IPS-NIHi7 (cell line): ENCODE measurements around the gene FAM3B.
"Not testable (repeated sequence)": the region's sequence is repeated elsewhere in the genome, so short reads cannot be mapped to it uniquely, and the experiment has no call there.

ENCODE experiments used
- DNase-seq: peaks from one replicate; pipeline ENCODE4 v3.0.0; 2012; ENCODE audit warnings: mixed read lengths; ENCODE audit errors: extremely low spot score

FAM3B gene

DNA sequence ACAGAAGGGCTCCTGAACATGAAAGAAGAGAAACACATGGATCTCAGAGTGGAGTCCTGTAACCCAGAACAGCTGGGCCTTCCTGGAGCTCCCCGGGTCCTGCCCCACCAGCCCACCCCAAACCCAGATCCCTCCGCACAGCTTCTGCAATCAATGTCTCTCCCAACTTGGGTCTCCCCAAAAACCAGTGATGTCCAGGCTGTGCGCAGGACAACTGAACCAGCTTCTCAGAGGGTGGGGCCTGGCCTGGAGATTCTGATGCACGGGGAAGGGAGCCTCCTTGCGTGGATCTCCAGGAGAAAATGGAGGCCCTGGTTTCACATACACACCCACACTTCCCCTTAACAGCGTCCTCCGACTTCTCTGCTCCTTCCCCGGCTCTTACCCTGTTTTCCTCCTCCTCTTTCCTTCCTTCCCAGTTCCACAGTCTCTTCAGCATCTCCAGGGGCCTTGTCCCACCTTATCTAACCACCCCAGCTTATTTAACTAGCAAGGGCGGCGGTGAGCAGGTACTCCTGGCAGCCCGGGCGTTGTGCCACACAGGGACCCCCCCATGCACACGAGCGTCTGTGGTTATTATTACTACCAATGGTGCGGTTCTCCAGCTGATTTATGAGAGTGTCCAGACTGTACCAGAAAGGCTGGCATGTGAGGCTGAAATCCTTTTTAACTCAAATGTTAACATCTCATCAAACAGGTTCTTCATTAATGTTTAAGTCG lies 34.0 kb downstream of the FAM3B start:
- peak; percentile 4 for DNase-seq

GRCh38 chr21:41357546-41357945 lies 40.9 kb downstream of the FAM3B start:
- DNase-seq = no peak

- DNase-seq = no peak
Observed at GRCh38 chr21:41358193-41359166, 41.9 kb downstream of the FAM3B start.

DNA sequence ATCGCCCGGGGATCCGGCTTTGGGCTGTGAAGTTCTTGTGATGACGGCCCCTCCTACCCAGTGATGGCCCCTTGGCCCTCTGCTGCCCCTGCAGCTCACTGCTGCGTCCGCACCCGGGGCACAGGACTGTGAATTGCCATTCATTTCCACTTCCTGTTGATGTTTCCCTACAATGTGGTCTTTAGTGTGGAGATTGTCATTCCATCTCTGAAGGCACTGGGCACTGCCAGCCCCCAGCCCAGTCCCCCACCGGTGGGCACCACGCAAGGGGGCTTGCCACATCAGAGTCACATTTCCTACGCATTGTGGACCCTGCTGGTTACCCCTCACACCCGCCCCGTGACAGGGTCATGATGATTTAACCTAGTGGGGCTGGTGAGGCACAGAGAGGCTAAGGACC lies 42.7 kb downstream of the FAM3B start:
- peak; percentile 61 for DNase-seq

GRCh38 chr21:41359754-41360071 lies 43.1 kb downstream of the FAM3B start:
- DNase-seq = not testable (repeated sequence)

DNA sequence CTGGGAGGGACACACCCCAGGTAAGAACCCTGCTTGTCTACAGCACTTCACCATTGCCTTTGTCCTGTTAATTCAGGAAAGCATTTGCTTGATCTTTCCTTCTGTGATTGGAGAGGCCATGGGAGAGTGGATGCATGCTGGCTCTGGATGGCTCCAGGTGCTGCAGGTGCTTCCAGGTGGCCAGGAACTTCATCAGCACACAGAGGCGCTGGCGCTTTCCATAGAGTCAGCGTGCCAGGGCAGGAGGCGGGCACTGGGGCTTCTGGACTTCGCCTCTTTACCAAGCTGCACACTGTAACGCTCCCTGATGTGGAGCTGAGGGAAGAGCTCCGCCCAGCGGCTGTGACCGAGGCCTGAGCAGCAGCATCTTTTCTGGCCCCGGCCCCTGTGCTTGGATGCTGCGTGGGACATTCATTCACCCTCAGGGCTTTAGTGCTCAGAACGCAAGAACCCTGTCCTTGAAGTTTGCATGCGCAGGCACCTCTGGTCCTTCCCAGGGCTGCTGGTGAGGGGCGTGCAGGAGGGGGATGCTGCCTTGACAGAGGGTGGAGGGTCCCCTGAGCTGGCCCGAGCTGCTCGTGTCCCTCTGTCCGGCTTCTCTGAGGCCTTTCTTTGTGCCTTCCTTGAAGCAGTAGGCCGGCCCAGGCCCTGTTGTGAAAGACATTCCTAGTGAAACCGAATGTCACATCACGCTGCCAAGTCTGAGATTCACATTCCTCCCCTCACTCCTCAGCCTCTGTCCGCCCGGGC lies 43.6 kb downstream of the FAM3B start:
- peak; percentile 38 for DNase-seq

DNA sequence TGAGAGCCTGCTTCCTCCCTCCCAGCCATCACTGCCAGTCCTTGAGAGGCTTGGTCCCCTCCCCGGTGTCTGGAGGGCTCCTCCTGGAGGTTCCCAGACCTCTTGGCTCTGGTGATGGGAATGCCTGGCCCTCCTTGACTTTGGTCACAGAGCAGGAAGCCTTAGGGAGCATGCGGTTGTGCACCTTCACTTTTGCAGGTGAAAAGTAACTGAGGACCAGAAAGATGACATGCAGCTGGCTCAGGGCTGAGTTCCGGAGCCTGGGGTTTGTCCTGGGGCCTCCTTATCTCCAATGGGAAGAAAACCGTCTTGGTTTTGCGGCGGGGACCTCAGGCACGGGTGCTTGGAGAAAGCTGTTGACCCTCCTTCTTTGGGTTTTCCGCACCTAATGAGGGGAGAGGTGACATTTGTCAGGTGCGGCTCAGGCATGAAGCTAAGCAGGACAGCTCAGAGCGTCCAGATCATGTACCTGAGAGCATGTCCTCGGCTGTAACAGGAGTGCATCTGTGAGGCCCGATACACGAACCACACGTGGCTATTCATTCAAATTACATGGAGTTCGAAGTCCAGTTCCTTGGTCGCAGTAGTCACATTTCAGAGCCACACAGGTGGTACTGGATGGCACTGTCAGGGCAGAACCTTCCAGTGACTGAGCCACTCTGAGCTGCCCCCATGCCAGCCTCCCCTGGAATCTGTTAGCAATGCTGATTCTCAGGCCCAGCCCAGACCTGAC lies 44.6 kb downstream of the FAM3B start:
- DNase-seq = no peak

DNA sequence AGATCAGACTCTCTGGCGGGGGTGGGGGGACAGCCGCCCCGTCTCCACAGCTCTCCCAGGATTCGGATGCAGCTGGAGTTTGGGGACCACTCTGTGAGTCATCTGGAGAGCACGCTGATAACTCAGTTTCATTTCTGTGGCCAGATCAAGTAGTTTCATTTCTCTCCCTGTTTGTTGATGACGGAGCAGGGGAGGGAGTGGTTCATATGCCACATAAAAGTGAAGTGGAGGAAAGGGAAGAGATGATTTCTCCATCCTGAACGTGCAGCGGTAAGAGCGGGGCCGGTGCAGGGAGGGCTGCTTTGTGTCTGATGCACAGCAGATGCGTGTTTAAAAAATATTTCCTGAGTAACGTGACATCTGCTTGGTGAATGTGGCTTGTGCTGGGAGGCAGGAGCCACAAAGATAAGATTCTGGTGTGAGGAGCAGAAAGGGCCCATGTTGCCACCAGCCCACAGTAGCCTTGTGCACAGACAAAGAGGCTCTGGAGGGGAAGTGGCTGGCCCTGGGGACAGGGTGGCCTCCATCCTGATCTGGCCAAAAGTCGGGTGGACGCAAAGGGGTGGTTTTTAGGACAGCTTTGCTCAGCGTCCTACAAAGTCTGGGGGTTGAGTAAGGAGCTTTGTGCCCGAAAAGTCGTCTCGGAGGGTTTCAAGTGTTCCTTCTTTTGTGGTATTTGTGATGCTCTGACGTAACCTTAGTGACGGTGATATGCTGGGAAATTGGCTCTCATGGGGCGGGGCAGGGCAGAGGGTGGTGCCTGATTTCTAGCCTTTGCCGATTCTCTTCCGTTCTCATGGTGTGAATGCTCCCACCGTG lies 45.4 kb downstream of the FAM3B start, which contains the start of gene MX2:
Gene MX2, plus strand, starts transcription at position 242 of the 819 bp plus-strand sequence. CDS start 14,880 bp downstream, outside the sequence.
- DNase-seq = no peak

- DNase-seq = no peak
Observed at GRCh38 chr21:41362605-41363369, 46.2 kb downstream of the FAM3B start.

- DNase-seq = no peak
Observed at GRCh38 chr21:41363370-41364270, 47.0 kb downstream of the FAM3B start.

DNA sequence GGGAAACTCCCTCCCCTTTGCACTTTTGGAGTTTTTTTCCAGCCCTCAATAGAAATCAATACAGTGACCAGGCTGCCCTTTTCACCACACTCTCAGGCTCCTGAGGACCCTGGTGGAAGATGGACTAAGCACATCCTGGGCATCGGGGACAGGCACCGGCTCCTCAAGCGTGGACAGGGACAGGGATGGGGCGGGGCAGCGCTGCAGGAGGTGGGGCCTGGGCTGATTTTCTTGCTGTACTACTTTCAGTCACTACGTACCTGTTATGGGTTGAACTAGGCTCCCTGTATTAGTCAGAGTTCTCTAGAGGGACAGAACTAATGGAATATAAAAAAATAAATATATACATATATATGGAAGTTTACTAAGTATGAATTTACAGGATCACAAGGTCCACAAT lies 47.7 kb downstream of the FAM3B start:
- DNase-seq = no peak

DNA sequence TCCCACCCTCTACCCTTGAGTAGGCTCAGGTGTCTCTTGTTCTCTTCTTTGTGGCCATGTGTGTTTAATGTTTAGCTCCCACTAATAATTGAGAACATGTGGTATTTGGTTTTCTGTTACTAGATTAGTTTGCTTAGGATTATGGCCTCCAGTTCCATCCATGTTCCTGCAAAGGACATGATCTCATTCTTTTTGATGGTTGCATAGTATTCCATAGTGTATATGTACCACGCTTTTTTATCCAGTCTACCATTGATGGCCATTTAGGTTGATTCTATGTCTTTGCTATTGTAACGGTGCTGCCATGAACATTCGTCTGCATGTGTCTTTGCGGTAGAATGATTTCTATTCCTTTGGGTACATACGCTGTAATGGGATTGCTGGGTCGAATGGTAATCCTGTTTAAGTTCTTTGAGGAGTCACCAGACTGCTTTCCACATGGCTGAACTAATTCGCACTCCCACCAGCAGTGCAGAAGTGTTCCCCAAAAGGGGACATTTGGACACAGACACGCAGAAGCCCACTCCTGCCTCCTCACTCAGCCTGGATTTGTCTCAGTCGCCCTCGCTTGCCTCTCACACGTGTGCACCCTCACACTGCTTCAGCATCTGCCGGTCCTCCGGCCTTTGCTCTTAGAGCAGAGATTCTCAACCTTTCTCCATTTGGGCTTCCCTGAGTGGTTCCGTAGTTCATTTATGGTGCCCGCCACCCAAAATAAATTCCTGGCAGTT lies 48.9 kb downstream of the FAM3B start:
- no peak for DNase-seq

GRCh38 chr21:41366522-41367151 lies 50.0 kb downstream of the FAM3B start:
- no peak for DNase-seq

GRCh38 chr21:41367301-41367944 lies 50.8 kb downstream of the FAM3B start:
- no peak for DNase-seq

- DNase-seq = no peak
Observed at GRCh38 chr21:41367945-41368734, 51.5 kb downstream of the FAM3B start.

GRCh38 chr21:41368735-41369104 lies 52.1 kb downstream of the FAM3B start:
- no peak for DNase-seq
